ENCODE measurements around the gene ABCD3.
"Not testable (repeated sequence)": the region's sequence is repeated elsewhere in the genome, so short reads cannot be mapped to it uniquely, and the experiment has no call there.

GRCh38 chr1:94566436-94566835 lies 148.2 kb downstream of the ABCD3 start:
- not testable (repeated sequence) for TF ChIP-seq POLR2AphosphoS5, POLR2A, CTCF, EP300 (IDR thresholded peaks at IDR 0.05)

All from gastroesophageal sphincter (tissue), 3 donors.